ENCODE data around the gene F8A2. TPM values are rescaled to one million over a fixed set of nuclear protein-coding genes. Genes with fewer than 3 reads are reported as not detected.
"Not testable (repeated sequence)": the region's sequence is repeated elsewhere in the genome, so short reads cannot be mapped to it uniquely, and the experiment has no call there.

Gene F8A2
- total and polyA plus RNA-seq, 8 donors, result not detected

GRCh38 chrX:155379802-155380201 is 2.1 kb upstream of the F8A2 start:
- DNase-seq; H3K4me1 ChIP-seq; intact Hi-C loops (cut with DNase I); H3K27me3 ChIP-seq; H3K36me3 ChIP-seq; H3K9me3 ChIP-seq; ATAC-seq; H3K27ac ChIP-seq; H3K4me3 ChIP-seq: not testable (repeated sequence)

- intact Hi-C loops (cut with DNase I); H3K27me3 ChIP-seq; H3K36me3 ChIP-seq; H3K4me3 ChIP-seq; H3K4me1 ChIP-seq; H3K9me3 ChIP-seq; H3K27ac ChIP-seq; DNase-seq: not testable (repeated sequence)
- peak; percentile 72 for ATAC-seq
Measured at GRCh38 chrX:155382529-155382967, 653 bp downstream of the F8A2 start.

- no peak for ATAC-seq
- H3K4me1 ChIP-seq, result no peaks in the 10 kb centered on the region
- H3K27me3 ChIP-seq, result no peaks in the 10 kb centered on the region
- no peaks in the 10 kb centered on the region for H3K9me3 ChIP-seq
- H3K27ac ChIP-seq, result no peak overlapping the region
- peak in 1 of 4 donors; percentile 11 for DNase-seq
- no peaks in the 10 kb centered on the region for H3K36me3 ChIP-seq
- no peak overlapping the region for H3K4me3 ChIP-seq
- intact Hi-C loops (cut with DNase I), result no loop called here
- no peak for TF ChIP-seq CTCF (IDR thresholded peaks at IDR 0.05)
Measured at GRCh38 chrX:155389634-155390033, 7.7 kb downstream of the F8A2 start.

GRCh38 chrX:155394747-155395276 is 12.9 kb downstream of the F8A2 start:
- H3K27ac ChIP-seq; H3K9me3 ChIP-seq; H3K4me3 ChIP-seq; H3K4me1 ChIP-seq; intact Hi-C loops (cut with DNase I); ATAC-seq; H3K27me3 ChIP-seq; H3K36me3 ChIP-seq; DNase-seq: not testable (repeated sequence)

- Histone ChIP-seq H3K36me3 (no peaks in the 10 kb centered on the region), H3K27ac (no peak overlapping the region), H3K9me3 (peaks cover 0 to 12% of the 10 kb centered on the region in 2 donors), H3K4me3 (no peak overlapping the region), H3K27me3 (no peaks in the 10 kb centered on the region), H3K4me1 (no peaks in the 10 kb centered on the region)
- DNase-seq, result no peak
- ATAC-seq, result no peak
- intact Hi-C loops (cut with DNase I), result no loop called here
- TF ChIP-seq CTCF (IDR thresholded peaks at IDR 0.05), result no peak
Measured at GRCh38 chrX:155406429-155406828, 24.5 kb downstream of the F8A2 start.

GRCh38 chrX:155417769-155418168 is 35.9 kb downstream of the F8A2 start:
- no peaks in the 10 kb centered on the region for H3K27me3 ChIP-seq
- no peaks in the 10 kb centered on the region for H3K4me1 ChIP-seq
- intact Hi-C loops (cut with DNase I), result no loop called here
- no peak for TF ChIP-seq CTCF (IDR thresholded peaks at IDR 0.05)
- no peak overlapping the region for H3K27ac ChIP-seq
- no peaks in the 10 kb centered on the region for H3K36me3 ChIP-seq
- H3K9me3 ChIP-seq, result no peaks in the 10 kb centered on the region
- ATAC-seq (no peak), DNase-seq (no peak)
- no peak overlapping the region for H3K4me3 ChIP-seq

Small RNAs within 50 kb of the gene (microRNA-seq; reads per million reads assigned to microRNA genes)
- gene MIR1184-2, result 0 reads per million in 2 donors

Other genes starting within 250 kb of the F8A2 start
- gene VBP1, start 165.6 kb upstream of the F8A2 start, total RNA-seq, result 10 to 100 TPM; 40.3 to 44.4 TPM
- gene VBP1, start 165.6 kb upstream of the F8A2 start, polyA plus RNA-seq (ENCODE audit: insufficient read length in 6 of 6), result 10 to 100 TPM; 62.9 to 73.8 (median 68.3) TPM
- gene RAB39B, start 117.6 kb upstream of the F8A2 start, total RNA-seq, result under 1 TPM; 0.50 to 0.67 TPM
- gene RAB39B, start 117.6 kb upstream of the F8A2 start, polyA plus RNA-seq (ENCODE audit: insufficient read length in 6 of 6), result 1 to 10 TPM in 1 of 6 donors, under 1 TPM in 5; 0.85 to 1.0 (median 0.95) TPM
- 10 to 100 TPM; 45.1 to 66.4 TPM for gene CLIC2, start 47.5 kb upstream of the F8A2 start, total RNA-seq
- 10 to 100 TPM in 3 of 6 donors, 1 to 10 TPM in 3; 6.7 to 12.5 (median 9.9) TPM for gene CLIC2, start 47.5 kb upstream of the F8A2 start, polyA plus RNA-seq (ENCODE audit: insufficient read length in 6 of 6)
- gene F8A3, start 76.5 kb downstream of the F8A2 start, total RNA-seq, result 1 to 10 TPM; 8.8 to 9.0 TPM
- 10 to 100 TPM in 1 of 6 donors, 1 to 10 TPM in 4, under 1 TPM in 1; 0.27 to 12.7 (median 6.8) TPM for gene F8A3, start 76.5 kb downstream of the F8A2 start, polyA plus RNA-seq (ENCODE audit: insufficient read length in 6 of 6)
- gene SPRY3, start 230.5 kb downstream of the F8A2 start, total RNA-seq, result 1 to 10 TPM in 1 of 2 donors, under 1 TPM in 1; 0.96 to 1.2 TPM
- 1 to 10 TPM; 2.5 to 3.3 (median 2.6) TPM for gene SPRY3, start 230.5 kb downstream of the F8A2 start, polyA plus RNA-seq (ENCODE audit: insufficient read length in 6 of 6)
- gene TMLHE, start 230.9 kb downstream of the F8A2 start, total RNA-seq, result 10 to 100 TPM in 1 of 2 donors, 1 to 10 TPM in 1; 9.1 to 10.9 TPM
- gene TMLHE, start 230.9 kb downstream of the F8A2 start, polyA plus RNA-seq (ENCODE audit: insufficient read length in 6 of 6), result 10 to 100 TPM; 21.7 to 30.1 (median 25.6) TPM